GM12874 (cell line): ENCODE data around the gene ENOSF1.

ENCODE experiments used
- TF ChIP-seq, protein P1 (sequence below): IDR thresholded peaks from 2 replicates; pipeline ENCODE4 v1.5.1; 2011; ENCODE audit warnings: low read depth, mild to moderate bottlenecking, control low read depth, low read length, moderate library complexity; ENCODE audit not compliant: insufficient read depth

Gene ENOSF1

DNA sequence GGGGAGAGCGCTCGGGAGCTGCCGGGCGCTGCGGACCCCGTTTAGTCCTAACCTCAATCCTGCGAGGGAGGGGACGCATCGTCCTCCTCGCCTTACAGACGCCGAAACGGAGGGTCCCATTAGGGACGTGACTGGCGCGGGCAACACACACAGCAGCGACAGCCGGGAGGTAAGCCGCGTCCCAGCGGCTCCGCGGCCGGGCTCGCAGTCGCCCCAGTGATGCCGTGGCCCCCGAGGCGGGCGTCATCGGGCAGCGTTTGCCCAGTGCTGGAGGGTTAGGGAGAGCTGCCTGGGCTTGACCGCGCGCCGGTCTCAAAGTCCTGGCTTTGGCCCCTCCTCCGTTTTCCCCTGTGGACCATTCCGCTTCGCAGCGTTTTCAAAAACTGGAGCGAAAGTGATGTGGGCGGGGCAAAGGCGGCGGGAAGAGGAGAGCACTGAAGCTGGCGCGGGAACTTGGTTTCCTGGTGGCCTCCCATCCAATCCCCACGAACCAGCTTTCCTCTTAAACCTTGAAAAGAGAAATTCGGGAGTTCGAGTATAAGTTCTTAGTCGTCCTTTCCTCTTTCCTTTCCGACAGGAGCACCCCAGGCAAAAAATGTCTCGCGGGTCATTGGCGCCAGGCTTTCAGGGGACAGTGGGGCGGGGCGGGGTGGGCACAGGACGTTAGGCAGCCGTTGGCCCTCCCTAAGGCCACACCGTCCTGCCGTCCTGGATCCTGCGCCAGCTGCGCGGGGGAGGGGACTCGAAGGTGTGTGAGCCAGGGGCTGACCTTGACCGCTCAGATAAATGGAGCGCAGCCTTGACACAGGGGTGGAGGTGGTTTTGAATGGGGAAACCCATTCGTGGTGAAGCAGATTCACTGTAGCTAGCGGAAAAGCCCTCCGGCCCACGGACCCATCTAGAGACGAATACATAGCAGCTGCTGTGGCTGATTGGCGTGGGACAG lies 54.2 kb downstream of the ENOSF1 start:
- TF ChIP-seq, protein P1, sequence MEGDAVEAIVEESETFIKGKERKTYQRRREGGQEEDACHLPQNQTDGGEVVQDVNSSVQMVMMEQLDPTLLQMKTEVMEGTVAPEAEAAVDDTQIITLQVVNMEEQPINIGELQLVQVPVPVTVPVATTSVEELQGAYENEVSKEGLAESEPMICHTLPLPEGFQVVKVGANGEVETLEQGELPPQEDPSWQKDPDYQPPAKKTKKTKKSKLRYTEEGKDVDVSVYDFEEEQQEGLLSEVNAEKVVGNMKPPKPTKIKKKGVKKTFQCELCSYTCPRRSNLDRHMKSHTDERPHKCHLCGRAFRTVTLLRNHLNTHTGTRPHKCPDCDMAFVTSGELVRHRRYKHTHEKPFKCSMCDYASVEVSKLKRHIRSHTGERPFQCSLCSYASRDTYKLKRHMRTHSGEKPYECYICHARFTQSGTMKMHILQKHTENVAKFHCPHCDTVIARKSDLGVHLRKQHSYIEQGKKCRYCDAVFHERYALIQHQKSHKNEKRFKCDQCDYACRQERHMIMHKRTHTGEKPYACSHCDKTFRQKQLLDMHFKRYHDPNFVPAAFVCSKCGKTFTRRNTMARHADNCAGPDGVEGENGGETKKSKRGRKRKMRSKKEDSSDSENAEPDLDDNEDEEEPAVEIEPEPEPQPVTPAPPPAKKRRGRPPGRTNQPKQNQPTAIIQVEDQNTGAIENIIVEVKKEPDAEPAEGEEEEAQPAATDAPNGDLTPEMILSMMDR = no peak

DNA sequence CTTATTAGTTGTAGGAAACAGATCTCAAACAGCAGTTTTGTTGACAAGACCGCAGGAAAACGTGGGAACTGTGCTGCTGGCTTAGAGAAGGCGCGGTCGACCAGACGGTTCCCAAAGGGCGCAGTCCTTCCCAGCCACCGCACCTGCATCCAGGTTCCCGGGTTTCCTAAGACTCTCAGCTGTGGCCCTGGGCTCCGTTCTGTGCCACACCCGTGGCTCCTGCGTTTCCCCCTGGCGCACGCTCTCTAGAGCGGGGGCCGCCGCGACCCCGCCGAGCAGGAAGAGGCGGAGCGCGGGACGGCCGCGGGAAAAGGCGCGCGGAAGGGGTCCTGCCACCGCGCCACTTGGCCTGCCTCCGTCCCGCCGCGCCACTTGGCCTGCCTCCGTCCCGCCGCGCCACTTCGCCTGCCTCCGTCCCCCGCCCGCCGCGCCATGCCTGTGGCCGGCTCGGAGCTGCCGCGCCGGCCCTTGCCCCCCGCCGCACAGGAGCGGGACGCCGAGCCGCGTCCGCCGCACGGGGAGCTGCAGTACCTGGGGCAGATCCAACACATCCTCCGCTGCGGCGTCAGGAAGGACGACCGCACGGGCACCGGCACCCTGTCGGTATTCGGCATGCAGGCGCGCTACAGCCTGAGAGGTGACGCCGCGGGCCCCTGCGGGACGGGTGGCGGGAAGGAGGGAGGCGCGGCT lies 55.0 kb downstream of the ENOSF1 start, which contains the start of gene TYMS:
TYMS (plus strand) TSS at position 343 of the 690 bp plus-strand sequence; CDS start at position 433, 90 bp downstream.
- TF ChIP-seq, protein P1 = no peak

DNA sequence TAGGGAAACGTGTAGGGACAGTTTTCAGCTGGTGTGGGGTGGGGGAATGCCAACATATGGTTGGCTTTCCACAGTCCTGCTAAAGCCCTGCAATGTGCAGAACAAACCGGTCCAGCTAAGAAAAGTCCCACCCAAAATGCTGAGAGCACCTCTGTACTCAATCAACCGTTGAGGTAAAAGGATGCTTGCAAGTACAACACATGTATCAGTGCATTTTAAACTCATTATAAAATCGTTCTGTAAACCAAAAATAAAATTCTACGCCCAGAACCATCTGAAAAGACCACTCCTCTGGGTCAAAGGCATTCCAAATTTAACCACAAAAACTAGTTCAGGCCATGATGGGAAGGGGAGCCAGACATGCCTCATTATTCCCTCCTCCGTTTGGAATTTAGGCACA lies 57.0 kb downstream of the ENOSF1 start:
- TF ChIP-seq, protein P1 = no peak

DNA sequence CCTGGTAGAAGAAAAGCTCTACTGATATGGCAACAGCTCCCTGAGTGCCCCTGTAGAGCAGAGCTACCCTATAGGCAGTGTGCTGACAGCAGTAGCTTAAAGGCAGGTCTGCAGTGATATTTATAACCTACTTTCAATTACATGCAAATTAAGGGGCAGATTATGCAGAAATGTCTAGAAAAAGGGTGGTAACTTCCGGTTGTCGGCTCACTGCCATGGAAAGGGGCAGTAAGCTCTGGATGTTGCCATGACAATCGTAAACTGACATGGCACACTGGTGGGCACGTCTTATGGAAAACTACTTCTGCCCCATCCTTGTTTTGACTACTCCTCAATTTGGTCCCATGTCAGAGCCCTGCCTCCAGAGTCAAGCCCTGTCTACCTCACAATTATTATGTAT lies 57.8 kb downstream of the ENOSF1 start:
- TF ChIP-seq, protein P1 = no peak

DNA sequence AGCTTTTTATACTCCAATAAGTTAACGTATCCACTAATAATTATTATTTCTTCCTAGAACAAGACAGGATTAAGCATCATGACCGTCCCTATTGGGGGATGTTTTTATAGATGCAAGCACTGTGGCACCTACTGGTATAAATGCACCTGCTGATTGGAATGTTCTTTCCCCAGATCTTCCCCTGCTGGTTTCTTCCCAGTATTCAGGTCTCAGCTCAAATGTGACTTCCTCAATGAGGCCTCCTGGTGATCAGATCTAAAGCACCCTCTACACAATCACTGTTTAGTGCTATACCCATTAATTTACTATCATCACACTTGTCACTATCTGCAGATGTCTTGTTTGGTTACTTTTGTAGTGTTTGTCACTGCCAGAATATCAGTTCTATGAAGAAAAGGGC lies 58.9 kb downstream of the ENOSF1 start:
- TF ChIP-seq, protein P1 = no peak

DNA sequence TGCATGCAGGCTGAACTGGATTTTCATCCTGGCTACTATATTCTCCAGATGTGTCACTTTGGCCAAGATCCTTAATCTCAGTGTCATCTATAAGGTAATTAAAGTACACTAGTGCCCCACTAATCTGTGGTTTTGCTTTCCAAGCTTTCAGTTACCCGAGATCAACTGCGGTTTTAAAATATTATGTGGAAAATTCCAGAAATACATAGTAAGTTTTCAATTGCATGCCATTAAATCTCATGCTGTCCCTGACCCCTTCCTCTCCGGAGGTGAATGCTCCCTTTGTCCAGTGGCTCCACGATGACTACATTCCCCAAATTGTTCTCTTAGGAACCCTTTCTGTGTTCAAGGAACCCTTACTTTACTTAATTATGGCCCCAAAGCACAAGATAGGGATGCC lies 60.3 kb downstream of the ENOSF1 start:
- TF ChIP-seq, protein P1 = no peak

DNA sequence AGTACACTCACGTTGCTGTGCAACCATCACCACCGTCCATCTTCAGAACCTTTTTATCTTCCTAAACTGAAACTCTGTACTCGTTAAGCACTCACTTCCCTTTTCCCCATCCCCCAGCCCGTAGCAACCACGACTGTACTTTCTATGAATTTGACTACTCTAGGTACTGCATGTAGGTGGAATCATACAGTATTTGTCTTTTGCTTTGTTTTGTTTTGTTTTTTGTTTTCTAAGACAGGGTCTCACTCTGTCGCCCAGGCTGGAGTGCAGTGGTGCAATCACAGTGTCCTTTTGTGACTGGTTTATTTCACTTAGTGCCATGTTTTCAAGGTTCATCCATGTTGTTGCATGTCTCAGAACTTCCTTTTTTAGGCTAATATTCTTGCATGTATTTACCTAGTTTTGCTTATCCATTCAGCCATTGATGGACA lies 62.0 kb downstream of the ENOSF1 start:
- TF ChIP-seq, protein P1 = no peak
